Cardiac septum (tissue), 1 donor: ENCODE results near the gene PER1. TPM values are rescaled to one million over a fixed set of nuclear protein-coding genes. Genes with fewer than 3 reads are reported as not detected.

ENCODE experiments used
- DNase-seq: peaks from one replicate; pipeline ENCODE4 v3.0.0-alpha.2; 2020; ENCODE audit warnings: low spot score
- intact Hi-C: fragments of 100-400 bp; cut with DNase I; formaldehyde crosslinking; loops from one replicate; pipeline ENCODE4 v1.14.0; 2022
- long read RNA-seq: library from polyadenylated mRNA; unstranded; transcript quantifications from one replicate; pipeline ENCODE4 v2.0.0, GENCODE V29; 2021
- total RNA-seq: library from RNA; stranded (reverse); fragmentation: NEBNext Ultra II Directional; extraction: Animal tissue kit (Norgen Biotek cat#: 25700); gene quantifications from one replicate; pipeline ENCODE4 v1.2.1, GENCODE V29; 2021
- donor health status: DM: no; HTN: no; CAD: no.

The PER1 gene, protein sequence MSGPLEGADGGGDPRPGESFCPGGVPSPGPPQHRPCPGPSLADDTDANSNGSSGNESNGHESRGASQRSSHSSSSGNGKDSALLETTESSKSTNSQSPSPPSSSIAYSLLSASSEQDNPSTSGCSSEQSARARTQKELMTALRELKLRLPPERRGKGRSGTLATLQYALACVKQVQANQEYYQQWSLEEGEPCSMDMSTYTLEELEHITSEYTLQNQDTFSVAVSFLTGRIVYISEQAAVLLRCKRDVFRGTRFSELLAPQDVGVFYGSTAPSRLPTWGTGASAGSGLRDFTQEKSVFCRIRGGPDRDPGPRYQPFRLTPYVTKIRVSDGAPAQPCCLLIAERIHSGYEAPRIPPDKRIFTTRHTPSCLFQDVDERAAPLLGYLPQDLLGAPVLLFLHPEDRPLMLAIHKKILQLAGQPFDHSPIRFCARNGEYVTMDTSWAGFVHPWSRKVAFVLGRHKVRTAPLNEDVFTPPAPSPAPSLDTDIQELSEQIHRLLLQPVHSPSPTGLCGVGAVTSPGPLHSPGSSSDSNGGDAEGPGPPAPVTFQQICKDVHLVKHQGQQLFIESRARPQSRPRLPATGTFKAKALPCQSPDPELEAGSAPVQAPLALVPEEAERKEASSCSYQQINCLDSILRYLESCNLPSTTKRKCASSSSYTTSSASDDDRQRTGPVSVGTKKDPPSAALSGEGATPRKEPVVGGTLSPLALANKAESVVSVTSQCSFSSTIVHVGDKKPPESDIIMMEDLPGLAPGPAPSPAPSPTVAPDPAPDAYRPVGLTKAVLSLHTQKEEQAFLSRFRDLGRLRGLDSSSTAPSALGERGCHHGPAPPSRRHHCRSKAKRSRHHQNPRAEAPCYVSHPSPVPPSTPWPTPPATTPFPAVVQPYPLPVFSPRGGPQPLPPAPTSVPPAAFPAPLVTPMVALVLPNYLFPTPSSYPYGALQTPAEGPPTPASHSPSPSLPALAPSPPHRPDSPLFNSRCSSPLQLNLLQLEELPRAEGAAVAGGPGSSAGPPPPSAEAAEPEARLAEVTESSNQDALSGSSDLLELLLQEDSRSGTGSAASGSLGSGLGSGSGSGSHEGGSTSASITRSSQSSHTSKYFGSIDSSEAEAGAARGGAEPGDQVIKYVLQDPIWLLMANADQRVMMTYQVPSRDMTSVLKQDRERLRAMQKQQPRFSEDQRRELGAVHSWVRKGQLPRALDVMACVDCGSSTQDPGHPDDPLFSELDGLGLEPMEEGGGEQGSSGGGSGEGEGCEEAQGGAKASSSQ (N-terminal part only)
- total RNA-seq = 47.8 TPM
- long read RNA-seq, partial matches to known transcripts = 28 of 39 reads
- long read RNA-seq, other reads (novel, unspliced or antisense) = 9 of 39 reads

DNA sequence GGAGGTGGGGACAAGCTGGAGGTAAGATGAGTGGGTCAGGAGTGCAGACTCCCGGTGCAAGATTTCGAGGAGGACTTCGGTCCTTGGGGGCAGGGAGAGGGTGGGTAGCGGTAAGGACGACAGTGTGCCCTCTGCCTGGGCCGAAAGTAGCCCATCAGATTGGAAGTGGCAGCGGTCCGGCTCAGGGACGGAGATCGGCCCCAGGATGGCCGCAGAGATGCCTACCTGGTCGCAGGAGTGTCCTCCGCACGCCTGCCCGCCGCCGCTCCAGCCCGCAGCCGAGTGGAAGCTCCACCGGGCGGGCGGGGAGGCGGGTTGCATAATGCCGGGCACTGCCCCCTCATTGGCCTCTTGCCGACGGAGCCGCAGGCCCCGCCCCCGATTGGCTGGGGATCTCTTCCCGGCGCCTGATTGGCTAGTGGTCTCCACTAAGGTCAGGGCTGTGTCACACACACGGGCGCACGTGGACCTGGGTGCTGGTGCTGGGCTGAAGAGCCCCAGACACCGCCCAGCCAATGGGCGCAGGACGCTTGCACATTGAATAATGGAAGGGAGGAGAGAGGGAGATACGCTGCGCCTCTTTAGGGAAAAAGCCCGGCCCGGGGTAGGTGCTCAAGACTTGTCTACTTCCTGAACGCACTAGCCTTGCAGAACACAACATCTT is at the start of gene PER1:
Gene PER1 (minus strand): TSS at position 293 of the 664 bp plus-strand sequence. CDS start 1,698 bp downstream, outside the sequence.
- intact Hi-C loops = loop anchor here (2.0 kb wide), 1 partner anchor 309 kb away; no protein-coding TSS in a partner anchor
- peak; percentile 96 for DNase-seq

GRCh38 chr17:8192070-8192815 is 40.0 kb upstream of the PER1 start:
- intact Hi-C loops = no loop called here
- peak; percentile 90 for DNase-seq

- DNase-seq = no peak
- intact Hi-C loops = no loop called here
Observed at GRCh38 chr17:8190506-8190905, 38.3 kb upstream of the PER1 start.

DNA sequence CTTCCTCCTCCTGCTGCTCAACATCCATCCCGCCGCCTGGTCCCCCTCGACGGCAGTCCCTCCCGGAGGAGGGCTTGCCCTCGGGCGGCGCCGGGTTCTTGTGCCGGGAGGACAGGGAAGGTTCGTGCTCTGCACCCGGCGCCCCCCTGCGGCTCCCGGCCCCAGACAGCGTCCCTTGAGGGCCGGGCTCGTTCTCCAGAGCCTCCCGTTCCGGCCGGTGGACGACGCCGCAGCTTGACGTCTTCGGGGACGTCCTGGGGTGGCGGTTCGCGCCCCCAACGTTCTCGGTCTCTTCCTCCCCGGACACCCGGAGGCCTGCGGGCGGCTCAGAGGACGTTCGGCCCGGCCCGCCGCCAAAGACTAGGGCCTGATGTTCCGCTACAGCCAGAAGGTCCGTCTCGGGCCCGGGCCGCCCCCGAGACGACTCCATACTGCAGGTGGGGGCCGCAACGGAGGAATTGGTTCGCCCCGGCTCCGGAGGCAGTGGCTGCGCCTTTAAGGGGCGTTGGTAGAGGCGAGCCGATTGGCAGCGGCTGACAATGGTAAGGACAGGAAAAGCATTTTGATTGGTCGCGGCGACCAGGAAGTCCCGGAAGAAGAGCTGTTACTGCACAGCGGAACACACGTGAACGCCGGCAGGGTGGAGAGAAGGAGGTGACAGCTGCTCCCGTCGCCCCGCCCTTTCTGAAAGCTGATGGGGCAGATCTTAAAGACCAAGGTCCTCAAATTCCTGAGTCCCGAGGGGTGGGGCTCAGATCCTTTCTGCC is 37.7 kb upstream of the PER1 start, which contains the start of gene BORCS6:
Gene BORCS6 (minus strand): TSS at position 470 of the 767 bp plus-strand sequence. CDS start 40 bp downstream, at position 430.
- intact Hi-C loops = loop anchor here (5.0 kb wide), 1 partner anchor 53 kb away; no protein-coding TSS in a partner anchor
- DNase-seq = peak; percentile 100

DNA sequence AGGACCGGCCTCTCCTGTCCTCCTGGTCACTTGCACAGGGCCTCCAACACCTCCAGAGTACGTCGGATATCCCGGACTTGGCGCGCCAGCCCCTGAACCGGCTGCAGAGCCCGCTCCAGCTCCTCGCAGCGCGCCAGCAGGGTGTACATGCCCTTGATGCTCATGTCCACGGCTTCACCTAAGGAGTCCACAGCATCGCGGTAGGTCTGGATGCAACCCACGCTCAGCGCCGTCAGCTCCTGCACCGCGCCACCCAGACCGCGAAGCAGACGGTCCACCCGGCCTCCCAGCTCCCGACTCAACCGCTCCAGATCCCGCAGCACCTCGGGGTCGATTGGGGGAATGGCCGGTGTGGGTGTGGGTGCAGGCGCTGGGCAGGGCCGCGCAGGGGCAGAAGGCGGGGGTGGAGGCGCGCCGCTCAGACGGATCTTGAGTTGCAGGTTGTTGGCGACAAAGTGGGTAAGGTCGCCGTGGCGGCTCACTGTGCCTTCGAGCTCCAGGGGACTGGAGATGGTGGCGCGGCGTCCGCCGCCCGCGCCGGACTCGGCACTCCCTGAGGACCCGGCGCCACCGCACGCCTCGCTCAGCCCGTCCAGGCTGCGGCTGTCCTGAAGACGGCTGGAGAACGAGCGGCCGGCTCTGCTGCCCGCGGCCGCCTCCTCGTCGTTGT is 37.0 kb upstream of the PER1 start:
- DNase-seq = no peak
- intact Hi-C loops = loop anchor here (5.0 kb wide), 1 partner anchor 52 kb away; no protein-coding TSS in a partner anchor

- intact Hi-C loops = loop anchor here (5.0 kb wide), 1 partner anchor 51 kb away; no protein-coding TSS in a partner anchor
- DNase-seq = no peak
Observed at GRCh38 chr17:8188263-8188839, 36.1 kb upstream of the PER1 start.

GRCh38 chr17:8187517-8188262 is 35.5 kb upstream of the PER1 start:
- DNase-seq = peak; percentile 86
- intact Hi-C loops = loop anchor here (2.0 to 5.0 kb wide), 3 partner anchors 31 to 69 kb away; partner anchors contain the start of gene ALOXE3

- DNase-seq = peak; percentile 95
- intact Hi-C loops = loop anchor here (1.0 to 5.0 kb wide), 4 partner anchors 30 to 68 kb away; partner anchors contain the start of gene ALOXE3
Observed at GRCh38 chr17:8186787-8187516, 34.7 kb upstream of the PER1 start.

DNA sequence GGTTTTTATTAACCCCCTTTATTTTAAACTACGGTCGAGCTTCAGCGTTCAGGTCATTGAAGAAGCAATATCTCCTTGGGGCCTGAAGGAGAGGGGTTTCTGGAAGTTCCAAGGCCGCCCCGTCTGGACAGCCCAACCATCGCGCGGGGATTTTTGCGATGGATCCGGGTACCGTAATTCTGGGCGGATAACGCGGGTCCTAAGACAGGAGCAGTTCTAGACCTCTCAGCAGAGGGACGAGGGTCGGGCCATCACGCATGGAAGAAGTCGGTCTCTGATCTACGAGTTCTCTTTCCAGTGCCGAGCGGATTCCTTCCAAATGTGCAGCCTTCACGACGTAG is 34.2 kb upstream of the PER1 start:
- intact Hi-C loops = loop anchor here (1.0 to 5.0 kb wide), 4 partner anchors 30 to 68 kb away; partner anchors contain the start of gene ALOXE3

DNA sequence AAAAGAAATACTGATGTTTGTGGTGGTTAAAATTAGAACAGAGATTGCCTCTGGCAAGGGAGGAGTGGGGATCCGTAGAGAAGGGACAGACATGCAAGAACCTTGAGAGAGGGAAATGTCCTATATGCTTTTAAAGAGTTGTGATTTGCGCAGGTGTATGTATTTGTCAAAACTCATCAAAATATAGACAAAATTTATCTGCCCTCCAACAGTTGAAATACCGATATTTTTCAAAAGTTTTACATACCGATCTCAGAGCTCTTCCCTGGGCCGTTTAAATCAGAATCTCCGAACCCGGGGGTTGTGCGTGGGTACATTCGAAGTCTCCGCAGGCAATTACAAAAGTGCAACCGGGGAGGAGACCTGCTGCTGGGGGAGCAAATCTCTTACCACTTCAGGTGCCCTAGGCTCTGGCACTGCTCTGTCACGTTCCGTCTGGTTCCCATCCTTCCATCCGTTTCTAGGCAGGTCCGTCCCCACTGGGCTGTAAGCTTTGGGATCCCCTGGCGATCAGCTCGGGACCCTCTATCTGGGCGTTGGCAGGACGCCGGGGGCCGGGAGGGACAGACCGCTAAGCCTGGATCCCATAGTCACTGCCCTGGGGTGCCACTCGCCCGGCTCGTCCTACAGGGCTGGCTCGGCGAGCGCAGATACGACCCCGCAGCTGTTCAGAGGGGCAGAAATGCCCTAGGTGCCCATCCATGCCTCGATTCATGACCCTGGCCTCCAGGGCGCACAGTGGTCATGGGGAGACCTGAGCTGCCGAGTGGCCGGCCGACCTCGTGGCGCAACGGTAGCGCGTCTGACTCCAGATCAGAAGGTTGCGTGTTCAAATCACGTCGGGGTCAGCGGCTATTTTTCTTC is 33.6 kb upstream of the PER1 start:
- peak; percentile 93 for DNase-seq
- intact Hi-C loops = loop anchor here (1.0 to 5.0 kb wide), 4 partner anchors 29 to 67 kb away; partner anchors contain the start of gene ALOXE3

More for the DNA sequence above, 34.2 kb upstream of the PER1 start:
- no peak for DNase-seq

- intact Hi-C loops = no loop called here
- no peak for DNase-seq
Observed at GRCh38 chr17:8176998-8177731, 25.0 kb upstream of the PER1 start.

GRCh38 chr17:8176197-8176940 is 24.2 kb upstream of the PER1 start, which contains the start of gene TMEM107:
Gene TMEM107, minus strand, starts transcription at chr17:8176380. Its CDS starts 94 bp downstream, at chr17:8176286.
- peak; percentile 91 for DNase-seq
- intact Hi-C loops = no loop called here
